ENCODE measurements around the gene CGREF1.

Gene CGREF1

DNA sequence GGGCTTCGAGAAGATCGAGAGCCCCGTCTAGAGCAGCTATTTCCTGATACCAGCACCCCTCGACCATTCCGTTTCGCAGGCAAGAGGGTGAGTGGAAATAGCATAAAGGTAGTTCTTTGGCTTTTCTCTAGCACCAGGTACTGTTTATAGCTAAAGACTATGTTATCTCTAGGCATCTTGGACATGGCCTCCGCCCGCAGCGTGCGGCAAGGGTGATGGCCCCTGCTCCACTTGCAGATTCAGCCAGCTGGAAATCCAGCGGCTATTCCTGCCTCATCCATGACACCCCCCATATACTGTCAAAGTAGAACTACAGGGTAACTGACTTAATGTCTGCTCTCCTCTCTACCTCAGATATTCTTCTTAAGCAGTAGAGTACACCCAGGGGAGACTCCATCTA is 64.2 kb downstream of the CGREF1 start:
- Histone ChIP-seq H3K4me3 (ENCODE audit: low read depth, low read length) (no peak overlapping the region), H3K27ac (ENCODE audit: extremely low read depth, low read depth, low read length) (no peak overlapping the region), H3K4me1 (ENCODE audit: control insufficient read depth, insufficient read depth, low read length) (peaks cover under 1% of the 10 kb centered on the region; the same call in 1 of the 2 replicates), H3K36me3 (ENCODE audit: control insufficient read depth in 2 of 2, insufficient read depth in 1 of 2, low read length in 2 of 2) (peaks cover 17 to 70% of the 10 kb centered on the region in 2 experiments), H3K9me3 (ENCODE audit: control insufficient read depth, insufficient read depth, low read depth, low read length) (no peaks in the 10 kb centered on the region)
- ChIA-PET POLR2A (interaction anchor here (0.6 to 2.8 kb wide), 3 partner anchors 10 to 17 kb away, joined by 3 to 10 read pairs (median 9); partner anchors contain the start of gene OST4), CTCF (interaction anchor here (0.7 kb wide), 1 partner anchor 132 kb away, joined by 3 read pairs; no protein-coding TSS in a partner anchor)
- TF ChIP-seq, protein P1, sequence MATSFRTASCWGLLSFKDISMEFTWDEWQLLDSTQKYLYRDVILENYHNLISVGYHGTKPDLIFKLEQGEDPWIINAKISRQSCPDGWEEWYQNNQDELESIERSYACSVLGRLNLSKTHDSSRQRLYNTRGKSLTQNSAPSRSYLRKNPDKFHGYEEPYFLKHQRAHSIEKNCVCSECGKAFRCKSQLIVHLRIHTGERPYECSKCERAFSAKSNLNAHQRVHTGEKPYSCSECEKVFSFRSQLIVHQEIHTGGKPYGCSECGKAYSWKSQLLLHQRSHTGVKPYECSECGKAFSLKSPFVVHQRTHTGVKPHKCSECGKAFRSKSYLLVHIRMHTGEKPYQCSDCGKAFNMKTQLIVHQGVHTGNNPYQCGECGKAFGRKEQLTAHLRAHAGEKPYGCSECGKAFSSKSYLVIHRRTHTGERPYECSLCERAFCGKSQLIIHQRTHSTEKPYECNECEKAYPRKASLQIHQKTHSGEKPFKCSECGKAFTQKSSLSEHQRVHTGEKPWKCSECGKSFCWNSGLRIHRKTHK (tag by site-specific recombination; IDR thresholded peaks at IDR 0.05) = no peak
- TF ChIP-seq, protein P2, sequence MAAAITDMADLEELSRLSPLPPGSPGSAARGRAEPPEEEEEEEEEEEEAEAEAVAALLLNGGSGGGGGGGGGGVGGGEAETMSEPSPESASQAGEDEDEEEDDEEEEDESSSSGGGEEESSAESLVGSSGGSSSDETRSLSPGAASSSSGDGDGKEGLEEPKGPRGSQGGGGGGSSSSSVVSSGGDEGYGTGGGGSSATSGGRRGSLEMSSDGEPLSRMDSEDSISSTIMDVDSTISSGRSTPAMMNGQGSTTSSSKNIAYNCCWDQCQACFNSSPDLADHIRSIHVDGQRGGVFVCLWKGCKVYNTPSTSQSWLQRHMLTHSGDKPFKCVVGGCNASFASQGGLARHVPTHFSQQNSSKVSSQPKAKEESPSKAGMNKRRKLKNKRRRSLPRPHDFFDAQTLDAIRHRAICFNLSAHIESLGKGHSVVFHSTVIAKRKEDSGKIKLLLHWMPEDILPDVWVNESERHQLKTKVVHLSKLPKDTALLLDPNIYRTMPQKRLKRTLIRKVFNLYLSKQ (tag by site-specific recombination; IDR thresholded peaks at IDR 0.05; ENCODE audit: borderline replicate concordance) = no peak
- TF ChIP-seq ZNF792 (tag by site-specific recombination; IDR thresholded peaks at IDR 0.05) = no peak
- TF ChIP-seq, protein P3, sequence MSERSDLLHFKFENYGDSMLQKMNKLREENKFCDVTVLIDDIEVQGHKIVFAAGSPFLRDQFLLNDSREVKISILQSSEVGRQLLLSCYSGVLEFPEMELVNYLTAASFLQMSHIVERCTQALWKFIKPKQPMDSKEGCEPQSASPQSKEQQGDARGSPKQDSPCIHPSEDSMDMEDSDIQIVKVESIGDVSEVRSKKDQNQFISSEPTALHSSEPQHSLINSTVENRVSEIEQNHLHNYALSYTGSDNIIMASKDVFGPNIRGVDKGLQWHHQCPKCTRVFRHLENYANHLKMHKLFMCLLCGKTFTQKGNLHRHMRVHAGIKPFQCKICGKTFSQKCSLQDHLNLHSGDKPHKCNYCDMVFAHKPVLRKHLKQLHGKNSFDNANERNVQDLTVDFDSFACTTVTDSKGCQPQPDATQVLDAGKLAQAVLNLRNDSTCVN (tag by site-specific recombination; optimal IDR thresholded peaks at IDR 0.05) = no peak
- TF ChIP-seq ZXDB (tag by site-specific recombination; IDR thresholded peaks at IDR 0.05) = no peak
- no peak for TF ChIP-seq MEIS1 (CRISPR knock-in tag; IDR thresholded peaks at IDR 0.05; ENCODE audit: borderline replicate concordance)
- TF ChIP-seq ZNF654 (tag by site-specific recombination; IDR thresholded peaks at IDR 0.05; ENCODE audit: low read depth) = no peak
- TF ChIP-seq ZNF76 (tag by site-specific recombination; IDR thresholded peaks at IDR 0.05; ENCODE audit: borderline replicate concordance, low read depth) = no peak
- TF ChIP-seq, protein P4, sequence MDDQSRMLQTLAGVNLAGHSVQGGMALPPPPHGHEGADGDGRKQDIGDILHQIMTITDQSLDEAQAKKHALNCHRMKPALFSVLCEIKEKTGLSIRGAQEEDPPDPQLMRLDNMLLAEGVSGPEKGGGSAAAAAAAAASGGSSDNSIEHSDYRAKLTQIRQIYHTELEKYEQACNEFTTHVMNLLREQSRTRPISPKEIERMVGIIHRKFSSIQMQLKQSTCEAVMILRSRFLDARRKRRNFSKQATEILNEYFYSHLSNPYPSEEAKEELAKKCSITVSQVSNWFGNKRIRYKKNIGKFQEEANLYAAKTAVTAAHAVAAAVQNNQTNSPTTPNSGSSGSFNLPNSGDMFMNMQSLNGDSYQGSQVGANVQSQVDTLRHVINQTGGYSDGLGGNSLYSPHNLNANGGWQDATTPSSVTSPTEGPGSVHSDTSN (CRISPR knock-in tag; IDR thresholded peaks at IDR 0.05) = no peak
- TF ChIP-seq ZNF776 (tag by site-specific recombination; IDR thresholded peaks at IDR 0.05; ENCODE audit: borderline replicate concordance) = no peak
- TF ChIP-seq, protein P5, sequence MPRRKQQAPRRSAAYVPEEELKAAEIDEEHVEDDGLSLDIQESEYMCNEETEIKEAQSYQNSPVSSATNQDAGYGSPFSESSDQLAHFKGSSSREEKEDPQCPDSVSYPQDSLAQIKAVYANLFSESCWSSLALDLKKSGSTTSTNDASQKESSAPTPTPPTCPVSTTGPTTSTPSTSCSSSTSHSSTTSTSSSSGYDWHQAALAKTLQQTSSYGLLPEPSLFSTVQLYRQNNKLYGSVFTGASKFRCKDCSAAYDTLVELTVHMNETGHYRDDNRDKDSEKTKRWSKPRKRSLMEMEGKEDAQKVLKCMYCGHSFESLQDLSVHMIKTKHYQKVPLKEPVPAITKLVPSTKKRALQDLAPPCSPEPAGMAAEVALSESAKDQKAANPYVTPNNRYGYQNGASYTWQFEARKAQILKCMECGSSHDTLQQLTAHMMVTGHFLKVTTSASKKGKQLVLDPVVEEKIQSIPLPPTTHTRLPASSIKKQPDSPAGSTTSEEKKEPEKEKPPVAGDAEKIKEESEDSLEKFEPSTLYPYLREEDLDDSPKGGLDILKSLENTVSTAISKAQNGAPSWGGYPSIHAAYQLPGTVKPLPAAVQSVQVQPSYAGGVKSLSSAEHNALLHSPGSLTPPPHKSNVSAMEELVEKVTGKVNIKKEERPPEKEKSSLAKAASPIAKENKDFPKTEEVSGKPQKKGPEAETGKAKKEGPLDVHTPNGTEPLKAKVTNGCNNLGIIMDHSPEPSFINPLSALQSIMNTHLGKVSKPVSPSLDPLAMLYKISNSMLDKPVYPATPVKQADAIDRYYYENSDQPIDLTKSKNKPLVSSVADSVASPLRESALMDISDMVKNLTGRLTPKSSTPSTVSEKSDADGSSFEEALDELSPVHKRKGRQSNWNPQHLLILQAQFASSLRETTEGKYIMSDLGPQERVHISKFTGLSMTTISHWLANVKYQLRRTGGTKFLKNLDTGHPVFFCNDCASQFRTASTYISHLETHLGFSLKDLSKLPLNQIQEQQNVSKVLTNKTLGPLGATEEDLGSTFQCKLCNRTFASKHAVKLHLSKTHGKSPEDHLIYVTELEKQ (tag by site-specific recombination; IDR thresholded peaks at IDR 0.05; ENCODE audit: borderline replicate concordance) = no peak
- no peak for TF ChIP-seq ZNF366 (tag by site-specific recombination; conservative IDR thresholded peaks at IDR 0.05)

DNA sequence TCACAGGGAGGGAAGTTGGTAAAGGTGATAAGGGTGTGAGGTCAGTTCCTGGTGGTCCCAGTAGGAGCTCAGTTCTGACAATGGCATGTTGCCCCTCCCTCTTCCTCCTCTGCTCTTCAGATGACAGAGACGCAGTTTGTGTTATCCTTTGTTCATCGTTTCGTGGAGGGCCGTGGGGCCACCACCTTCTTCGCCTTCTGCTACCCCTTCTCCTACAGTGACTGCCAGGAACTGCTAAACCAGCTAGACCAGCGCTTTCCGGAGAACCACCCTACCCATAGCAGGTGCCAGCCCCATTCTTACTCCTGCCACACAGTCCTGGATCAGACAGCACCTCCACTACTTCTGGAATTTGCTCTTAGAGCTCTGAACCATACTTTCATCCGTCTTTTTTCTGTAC is 65.2 kb downstream of the CGREF1 start:
- peaks cover 4% of the 10 kb centered on the region for H3K4me1 ChIP-seq (ENCODE audit: control insufficient read depth, insufficient read depth, low read length)
- POLR2A ChIA-PET = no interaction called here
- peaks cover 17 to 61% of the 10 kb centered on the region in 2 experiments for H3K36me3 ChIP-seq (ENCODE audit: control insufficient read depth in 2 of 2, insufficient read depth in 1 of 2, low read length in 2 of 2)
- H3K4me3 ChIP-seq (ENCODE audit: low read depth, low read length) = no peak overlapping the region
- H3K9me3 ChIP-seq (ENCODE audit: control insufficient read depth, insufficient read depth, low read depth, low read length) = no peaks in the 10 kb centered on the region
- CTCF ChIA-PET = no interaction called here
- no peak overlapping the region for H3K27ac ChIP-seq (ENCODE audit: extremely low read depth, low read depth, low read length)
- TF ChIP-seq, protein P6, sequence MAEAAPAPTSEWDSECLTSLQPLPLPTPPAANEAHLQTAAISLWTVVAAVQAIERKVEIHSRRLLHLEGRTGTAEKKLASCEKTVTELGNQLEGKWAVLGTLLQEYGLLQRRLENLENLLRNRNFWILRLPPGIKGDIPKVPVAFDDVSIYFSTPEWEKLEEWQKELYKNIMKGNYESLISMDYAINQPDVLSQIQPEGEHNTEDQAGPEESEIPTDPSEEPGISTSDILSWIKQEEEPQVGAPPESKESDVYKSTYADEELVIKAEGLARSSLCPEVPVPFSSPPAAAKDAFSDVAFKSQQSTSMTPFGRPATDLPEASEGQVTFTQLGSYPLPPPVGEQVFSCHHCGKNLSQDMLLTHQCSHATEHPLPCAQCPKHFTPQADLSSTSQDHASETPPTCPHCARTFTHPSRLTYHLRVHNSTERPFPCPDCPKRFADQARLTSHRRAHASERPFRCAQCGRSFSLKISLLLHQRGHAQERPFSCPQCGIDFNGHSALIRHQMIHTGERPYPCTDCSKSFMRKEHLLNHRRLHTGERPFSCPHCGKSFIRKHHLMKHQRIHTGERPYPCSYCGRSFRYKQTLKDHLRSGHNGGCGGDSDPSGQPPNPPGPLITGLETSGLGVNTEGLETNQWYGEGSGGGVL (tag by site-specific recombination; IDR thresholded peaks at IDR 0.05) = no peak
- TF ChIP-seq, protein P7, sequence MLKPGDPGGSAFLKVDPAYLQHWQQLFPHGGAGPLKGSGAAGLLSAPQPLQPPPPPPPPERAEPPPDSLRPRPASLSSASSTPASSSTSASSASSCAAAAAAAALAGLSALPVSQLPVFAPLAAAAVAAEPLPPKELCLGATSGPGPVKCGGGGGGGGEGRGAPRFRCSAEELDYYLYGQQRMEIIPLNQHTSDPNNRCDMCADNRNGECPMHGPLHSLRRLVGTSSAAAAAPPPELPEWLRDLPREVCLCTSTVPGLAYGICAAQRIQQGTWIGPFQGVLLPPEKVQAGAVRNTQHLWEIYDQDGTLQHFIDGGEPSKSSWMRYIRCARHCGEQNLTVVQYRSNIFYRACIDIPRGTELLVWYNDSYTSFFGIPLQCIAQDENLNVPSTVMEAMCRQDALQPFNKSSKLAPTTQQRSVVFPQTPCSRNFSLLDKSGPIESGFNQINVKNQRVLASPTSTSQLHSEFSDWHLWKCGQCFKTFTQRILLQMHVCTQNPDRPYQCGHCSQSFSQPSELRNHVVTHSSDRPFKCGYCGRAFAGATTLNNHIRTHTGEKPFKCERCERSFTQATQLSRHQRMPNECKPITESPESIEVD (tag by site-specific recombination; IDR thresholded peaks at IDR 0.05) = no peak
- TF ChIP-seq ZNF510 (tag by site-specific recombination; IDR thresholded peaks at IDR 0.05; ENCODE audit: insufficient replicate concordance) (no peak), ZNF416 (tag by site-specific recombination; IDR thresholded peaks at IDR 0.05) (no peak), ZNF132 (tag by site-specific recombination; IDR thresholded peaks at IDR 0.05; ENCODE audit: borderline replicate concordance) (no peak), ZNF202 (tag by site-specific recombination; IDR thresholded peaks at IDR 0.05; ENCODE audit: borderline replicate concordance) (no peak), ZFP69B (tag by site-specific recombination; IDR thresholded peaks at IDR 0.05) (no peak), ZNF140 (tag by site-specific recombination; IDR thresholded peaks at IDR 0.05) (no peak), ZSCAN30 (tag by site-specific recombination; IDR thresholded peaks at IDR 0.05) (no peak), ZNF747 (tag by site-specific recombination; IDR thresholded peaks at IDR 0.05) (no peak)

Data from HEK293 (cell line).